Endothelial cell of umbilical vein (primary cell): ENCODE measurements around the gene SYNJ1.

ENCODE experiments used
- MYC ChIP-seq: IDR thresholded peaks from one replicate; pipeline ENCODE4 v1.6.1; 2011; ENCODE audit warnings: mild to moderate bottlenecking, low read depth, low read length
- POLR2A ChIP-seq: IDR thresholded peaks from 2 replicates; pipeline ENCODE4 v1.6.1; 2012; ENCODE audit warnings: low read depth, mild to moderate bottlenecking, control low read depth, low read length
- POLR2AphosphoS5 ChIP-seq: IDR thresholded peaks from 2 replicates; pipeline ENCODE4 v1.6.1; 2012; ENCODE audit warnings: low read depth, mild to moderate bottlenecking, control low read depth, low read length, moderate library complexity; ENCODE audit not compliant: insufficient read depth
- TF ChIP-seq, protein P1 (sequence below), 2 donors: IDR thresholded peaks; 1 replicate in 1 of 2; 2 replicates in 1 of 2; pipeline ENCODE4 v1.5.1; 2011; ENCODE audit warnings: low read length in 2 of 2, mild to moderate bottlenecking in 2 of 2, moderate library complexity in 2 of 2, control low read depth in 1 of 2, inconsistent platforms in 1 of 2, low read depth in 1 of 2; ENCODE audit not compliant: insufficient read depth in 1 of 2; ENCODE audit errors: extremely low read depth in 1 of 2
- TF ChIP-seq, protein P2 (sequence below): IDR thresholded peaks from 2 replicates; pipeline ENCODE4 v1.6.1; 2011; ENCODE audit not compliant: insufficient read depth, insufficient read length

DNA sequence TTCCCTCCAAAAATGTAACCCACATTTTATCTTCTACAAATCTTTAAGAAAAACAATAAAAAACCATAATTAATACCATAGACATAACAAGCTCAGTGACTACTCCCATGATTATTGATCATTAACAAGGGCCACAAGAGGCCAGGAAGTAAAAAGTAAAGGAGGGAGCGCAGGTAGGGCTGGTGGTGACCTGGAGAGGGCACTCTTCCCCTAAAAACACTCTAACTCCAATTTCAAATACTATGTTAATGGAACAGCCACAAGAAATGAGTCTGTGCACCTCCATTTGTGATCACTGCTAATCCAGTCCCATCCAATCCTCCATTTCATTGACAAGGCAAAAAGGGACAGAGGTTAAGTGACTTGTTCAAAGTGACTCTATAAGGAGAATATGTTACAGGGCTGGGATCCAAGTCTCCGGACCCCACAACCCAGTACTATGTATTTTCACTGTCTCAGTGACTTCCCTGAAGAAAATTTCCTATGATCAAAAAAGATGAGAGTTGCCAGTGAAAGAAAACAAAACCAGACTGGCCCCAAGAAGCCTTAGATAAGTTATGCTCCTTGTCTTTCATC, 74.4 kb downstream of the SYNJ1 start:
- TF ChIP-seq, protein P1, sequence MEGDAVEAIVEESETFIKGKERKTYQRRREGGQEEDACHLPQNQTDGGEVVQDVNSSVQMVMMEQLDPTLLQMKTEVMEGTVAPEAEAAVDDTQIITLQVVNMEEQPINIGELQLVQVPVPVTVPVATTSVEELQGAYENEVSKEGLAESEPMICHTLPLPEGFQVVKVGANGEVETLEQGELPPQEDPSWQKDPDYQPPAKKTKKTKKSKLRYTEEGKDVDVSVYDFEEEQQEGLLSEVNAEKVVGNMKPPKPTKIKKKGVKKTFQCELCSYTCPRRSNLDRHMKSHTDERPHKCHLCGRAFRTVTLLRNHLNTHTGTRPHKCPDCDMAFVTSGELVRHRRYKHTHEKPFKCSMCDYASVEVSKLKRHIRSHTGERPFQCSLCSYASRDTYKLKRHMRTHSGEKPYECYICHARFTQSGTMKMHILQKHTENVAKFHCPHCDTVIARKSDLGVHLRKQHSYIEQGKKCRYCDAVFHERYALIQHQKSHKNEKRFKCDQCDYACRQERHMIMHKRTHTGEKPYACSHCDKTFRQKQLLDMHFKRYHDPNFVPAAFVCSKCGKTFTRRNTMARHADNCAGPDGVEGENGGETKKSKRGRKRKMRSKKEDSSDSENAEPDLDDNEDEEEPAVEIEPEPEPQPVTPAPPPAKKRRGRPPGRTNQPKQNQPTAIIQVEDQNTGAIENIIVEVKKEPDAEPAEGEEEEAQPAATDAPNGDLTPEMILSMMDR (IDR thresholded peaks at IDR 0.05; ENCODE audit: extremely low read depth in 1 of 2, insufficient read depth in 1 of 2, low read depth in 1 of 2, low read length in 2 of 2): peak; percentile 54 to 69
- TF ChIP-seq, protein P2, sequence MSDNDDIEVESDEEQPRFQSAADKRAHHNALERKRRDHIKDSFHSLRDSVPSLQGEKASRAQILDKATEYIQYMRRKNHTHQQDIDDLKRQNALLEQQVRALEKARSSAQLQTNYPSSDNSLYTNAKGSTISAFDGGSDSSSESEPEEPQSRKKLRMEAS: no peak
- TF ChIP-seq POLR2A (no peak), POLR2AphosphoS5 (no peak), MYC (no peak)
